Esophagus (tissue), 2 donors: ENCODE results near the gene DNAJC1. TPM values are rescaled to one million over a fixed set of nuclear protein-coding genes. Genes with fewer than 3 reads are reported as not detected.
"Not testable (repeated sequence)": the region's sequence is repeated elsewhere in the genome, so short reads cannot be mapped to it uniquely, and the experiment has no call there.

Source experiments
- H3K27ac ChIP-seq, 2 donors: one replicate each; pipeline ENCODE4 v1.5.1; 2013; ENCODE audit warnings: low read depth in 2 of 2, mild to moderate bottlenecking in 2 of 2, inconsistent platforms in 1 of 2, low read length in 1 of 2, moderate library complexity in 1 of 2
- H3K27me3 ChIP-seq, 2 donors: one replicate each; pipeline ENCODE4 v1.6.1; 2013; ENCODE audit warnings: low read length in 2 of 2, control low read depth in 1 of 2, mild to moderate bottlenecking in 1 of 2; ENCODE audit not compliant: insufficient read depth in 2 of 2, control insufficient read depth in 1 of 2
- H3K36me3 ChIP-seq, 2 donors: one replicate each; pipeline ENCODE4 v1.6.1; 2013; ENCODE audit warnings: low read length in 1 of 2; ENCODE audit not compliant: control insufficient read depth in 2 of 2, insufficient read depth in 2 of 2
- H3K4me1 ChIP-seq, 2 donors: one replicate each; pipeline ENCODE4 v1.6.1; 2013; ENCODE audit warnings: low read length in 1 of 2; ENCODE audit not compliant: control insufficient read depth in 2 of 2, insufficient read depth in 2 of 2
- H3K4me3 ChIP-seq, 2 donors: one replicate each; pipeline ENCODE4 v1.5.1; 2013; ENCODE audit warnings: low read length in 2 of 2, mild to moderate bottlenecking in 2 of 2, low read depth in 1 of 2, moderate library complexity in 1 of 2
- H3K9me3 ChIP-seq, 2 donors: one replicate each; pipeline ENCODE4 v1.6.1; 2013; ENCODE audit warnings: mild to moderate bottlenecking in 2 of 2, low read depth in 1 of 2, low read length in 1 of 2, moderate library complexity in 1 of 2; ENCODE audit not compliant: control insufficient read depth in 2 of 2, insufficient read depth in 1 of 2
- WGBS, 2 donors: extraction: QIAGEN DNeasy Blood & Tissue Kit; methylation state at CpG; one replicate each; pipeline ENCODE4 v1.1.7; 2013; 5-methylcytosine and 5-hydroxymethylcytosine counted together
- polyA plus RNA-seq, 2 donors: library from polyadenylated mRNA; stranded (reverse); fragments of 200-250 nt; gene quantifications; one replicate each; pipeline ENCODE4 v1.2.3, GENCODE V29; 2013
- donor health status: healthy with polysubstance abuse.
- donor health status: Bipolar disorder and iron deficiency.

The DNAJC1 gene
- polyA plus RNA-seq, 2 donors: 11.6 to 20.1 TPM

- H3K4me3 ChIP-seq, H3K27me3 ChIP-seq, H3K27ac ChIP-seq, H3K4me1 ChIP-seq, H3K36me3 ChIP-seq, H3K9me3 ChIP-seq: not testable (repeated sequence)
- WGBS, 2 donors: 89 to 94% methylated on average over 2 of the region's 2 CpGs
Observed at GRCh38 chr10:21869087-21869486, 134.4 kb downstream of the DNAJC1 start.

- Histone ChIP-seq H3K4me3 (no peak overlapping the region), H3K27me3 (no peaks in the 10 kb centered on the region), H3K27ac (no peak overlapping the region), H3K4me1 (no peaks in the 10 kb centered on the region), H3K9me3 (no peaks in the 10 kb centered on the region), H3K36me3 (no peaks in the 10 kb centered on the region)
- WGBS, 2 donors: 80 to 85% methylated on average over 1 of the region's 1 CpG
Observed at GRCh38 chr10:21860718-21861117, 142.8 kb downstream of the DNAJC1 start.

GRCh38 chr10:21858455-21858854 is 145.1 kb downstream of the DNAJC1 start:
- Histone ChIP-seq H3K4me3 (no peak overlapping the region), H3K27me3 (no peaks in the 10 kb centered on the region), H3K9me3 (no peaks in the 10 kb centered on the region), H3K27ac (no peak overlapping the region), H3K36me3 (no peaks in the 10 kb centered on the region), H3K4me1 (no peaks in the 10 kb centered on the region)
- 73 to 86% methylated on average over 2 of the region's 2 CpGs for WGBS, 2 donors

- no peak overlapping the region for H3K4me3 ChIP-seq
- H3K4me1 ChIP-seq: no peaks in the 10 kb centered on the region
- peaks cover 0 to 2% of the 10 kb centered on the region in 2 donors for H3K9me3 ChIP-seq
- no peak overlapping the region for H3K27ac ChIP-seq
- 98 to 100% methylated on average over 1 of the region's 1 CpG for WGBS, 2 donors
- H3K27me3 ChIP-seq: no peaks in the 10 kb centered on the region
- no peaks in the 10 kb centered on the region for H3K36me3 ChIP-seq
Observed at GRCh38 chr10:21849607-21850006, 153.9 kb downstream of the DNAJC1 start.

- H3K27ac ChIP-seq: no peak overlapping the region
- 93 to 95% methylated on average over 1 of the region's 1 CpG for WGBS, 2 donors
- no peaks in the 10 kb centered on the region for H3K36me3 ChIP-seq
- no peaks in the 10 kb centered on the region for H3K27me3 ChIP-seq
- no peaks in the 10 kb centered on the region for H3K4me1 ChIP-seq
- no peak overlapping the region for H3K4me3 ChIP-seq
- H3K9me3 ChIP-seq: no peaks in the 10 kb centered on the region
Observed at GRCh38 chr10:21843645-21844044, 159.9 kb downstream of the DNAJC1 start.

- WGBS, 2 donors: 96 to 100% methylated on average over 1 to 2 of the region's 2 CpGs
- not testable (repeated sequence) for H3K27me3 ChIP-seq, H3K4me3 ChIP-seq, H3K9me3 ChIP-seq, H3K4me1 ChIP-seq, H3K36me3 ChIP-seq, H3K27ac ChIP-seq
Observed at GRCh38 chr10:21841273-21841672, 162.3 kb downstream of the DNAJC1 start.

GRCh38 chr10:21837487-21837886 is 166.0 kb downstream of the DNAJC1 start:
- not testable (repeated sequence) for H3K4me3 ChIP-seq, H3K27me3 ChIP-seq, H3K36me3 ChIP-seq, H3K27ac ChIP-seq, H3K4me1 ChIP-seq
- H3K9me3 ChIP-seq: peaks cover 3 to 11% of the 10 kb centered on the region in 2 donors
- 97 to 100% methylated on average over 7 to 29 of the region's 29 CpGs for WGBS, 2 donors

GRCh38 chr10:21834574-21834973 is 169.0 kb downstream of the DNAJC1 start:
- H3K36me3 ChIP-seq, H3K4me3 ChIP-seq, H3K27ac ChIP-seq, H3K4me1 ChIP-seq, H3K27me3 ChIP-seq: not testable (repeated sequence)
- 93 to 96% methylated on average over 10 of the region's 10 CpGs for WGBS, 2 donors
- H3K9me3 ChIP-seq: peaks cover 3 to 11% of the 10 kb centered on the region in 2 donors

- WGBS, 2 donors: 96 to 97% methylated on average over 1 of the region's 1 CpG
- H3K27me3 ChIP-seq: no peaks in the 10 kb centered on the region
- H3K27ac ChIP-seq: no peak overlapping the region
- H3K9me3 ChIP-seq: peaks cover 3 to 11% of the 10 kb centered on the region in 2 donors
- no peaks in the 10 kb centered on the region for H3K36me3 ChIP-seq
- H3K4me1 ChIP-seq: no peaks in the 10 kb centered on the region
- no peak overlapping the region for H3K4me3 ChIP-seq
Observed at GRCh38 chr10:21832821-21833130, 170.8 kb downstream of the DNAJC1 start.

GRCh38 chr10:21831986-21832820 is 171.3 kb downstream of the DNAJC1 start:
- no peak overlapping the region for H3K4me3 ChIP-seq
- H3K27me3 ChIP-seq: no peaks in the 10 kb centered on the region
- no peak overlapping the region for H3K27ac ChIP-seq
- H3K9me3 ChIP-seq: peaks cover 5 to 10% of the 10 kb centered on the region in 2 donors
- no peaks in the 10 kb centered on the region for H3K36me3 ChIP-seq
- WGBS, 2 donors: 93% methylated on average over 2 of the region's 2 CpGs
- no peaks in the 10 kb centered on the region for H3K4me1 ChIP-seq
